Upper lobe of right lung (tissue), 1 donor: ENCODE measurements around the gene PCNT. TPM values are rescaled to one million over a fixed set of nuclear protein-coding genes. Genes with fewer than 3 reads are reported as not detected.

Source experiments
- ATAC-seq: fragments of 200-7000 bp; cut with Tn5 transposase; one replicate; pipeline ENCODE4 v1.9.1; 2020; ENCODE audit warnings: mild to moderate bottlenecking, moderate library complexity
- DNase-seq: peaks from one replicate; pipeline ENCODE4 v3.0.0-alpha.2; 2020
- H3K27ac ChIP-seq: fragments of 200-600 bp; one replicate; pipeline ENCODE4 v1.8.0; 2022
- H3K27me3 ChIP-seq: fragments of 200-600 bp; one replicate; pipeline ENCODE4 v1.8.0; 2022; ENCODE audit warnings: mild to moderate bottlenecking
- H3K36me3 ChIP-seq: fragments of 200-600 bp; one replicate; pipeline ENCODE4 v1.8.0; 2022
- H3K4me1 ChIP-seq: fragments of 200-600 bp; one replicate; pipeline ENCODE4 v1.8.0; 2022
- H3K4me3 ChIP-seq: fragments of 200-600 bp; one replicate; pipeline ENCODE4 v1.8.0; 2022; ENCODE audit warnings: mild to moderate bottlenecking
- H3K9me3 ChIP-seq: fragments of 200-600 bp; one replicate; pipeline ENCODE4 v1.8.0; 2022
- CTCF ChIP-seq: fragments of 200-600 bp; IDR thresholded peaks from one replicate; pipeline ENCODE4 v1.8.0; 2022; ENCODE audit warnings: antibody characterized with exemption
- intact Hi-C: fragments of 100-400 bp; cut with DNase I; formaldehyde crosslinking; loops from one replicate; pipeline ENCODE4 v1.11.0; 2022
- total RNA-seq: library from RNA; stranded (reverse); fragmentation: NEBNext Ultra II Directional; extraction: Animal tissue kit (Norgen Biotek cat#: 25700); gene quantifications from one replicate; pipeline ENCODE4 v1.2.1, GENCODE V29; 2021
- donor health status: DM: no; HTN: yes; CAD: no; lungs with severe emphysema.

PCNT gene
- total RNA-seq, 1 donor from 2014 or later = 29.3 TPM

- DNase-seq (no peak), ATAC-seq (no peak)
- Histone ChIP-seq H3K27me3 (no peaks in the 10 kb centered on the region), H3K4me1 (no peaks in the 10 kb centered on the region), H3K36me3 (no peaks in the 10 kb centered on the region), H3K4me3 (no peak overlapping the region), H3K27ac (no peak overlapping the region), H3K9me3 (no peaks in the 10 kb centered on the region)
- no peak for TF ChIP-seq CTCF
- intact Hi-C loops = no loop called here
These were observed 12.4 kb upstream of the PCNT start for GRCh38 chr21:46311568-46311967.

GRCh38 chr21:46312949-46313348 is 11.0 kb upstream of the PCNT start:
- TF ChIP-seq CTCF = no peak
- no peak for ATAC-seq
- intact Hi-C loops = no loop called here
- H3K27ac ChIP-seq = no peak overlapping the region
- no peak for DNase-seq
- no peaks in the 10 kb centered on the region for H3K9me3 ChIP-seq
- no peaks in the 10 kb centered on the region for H3K27me3 ChIP-seq
- H3K4me1 ChIP-seq = no peaks in the 10 kb centered on the region
- no peaks in the 10 kb centered on the region for H3K36me3 ChIP-seq
- no peak overlapping the region for H3K4me3 ChIP-seq

- intact Hi-C loops = no loop called here
- TF ChIP-seq CTCF = no peak
- ATAC-seq = no peak
- H3K27me3 ChIP-seq = no peaks in the 10 kb centered on the region
- H3K36me3 ChIP-seq = no peaks in the 10 kb centered on the region
- no peak for DNase-seq
- H3K27ac ChIP-seq = no peak overlapping the region
- no peaks in the 10 kb centered on the region for H3K9me3 ChIP-seq
- no peak overlapping the region for H3K4me3 ChIP-seq
- H3K4me1 ChIP-seq = no peaks in the 10 kb centered on the region
These were observed 9.4 kb upstream of the PCNT start for GRCh38 chr21:46314441-46315020.

GRCh38 chr21:46316708-46317324 is 7.1 kb upstream of the PCNT start:
- Histone ChIP-seq H3K4me3 (no peak overlapping the region), H3K27me3 (no peaks in the 10 kb centered on the region), H3K9me3 (no peaks in the 10 kb centered on the region), H3K36me3 (no peaks in the 10 kb centered on the region), H3K27ac (no peak overlapping the region), H3K4me1 (no peaks in the 10 kb centered on the region)
- ATAC-seq (no peak), DNase-seq (no peak)
- no peak for TF ChIP-seq CTCF
- intact Hi-C loops = no loop called here

- TF ChIP-seq CTCF = no peak
- intact Hi-C loops = no loop called here
- peaks cover 10% of the 10 kb centered on the region for H3K4me1 ChIP-seq
- no peak overlapping the region for H3K27ac ChIP-seq
- H3K36me3 ChIP-seq = no peaks in the 10 kb centered on the region
- ATAC-seq (peak; percentile 38), DNase-seq (no peak)
- H3K27me3 ChIP-seq = no peaks in the 10 kb centered on the region
- no peaks in the 10 kb centered on the region for H3K9me3 ChIP-seq
- H3K4me3 ChIP-seq = no peak overlapping the region
These were observed 6.1 kb upstream of the PCNT start for GRCh38 chr21:46317710-46318463.
